ENCODE results near the gene NCKAP5. TPM values are rescaled to one million over a fixed set of nuclear protein-coding genes. Genes with fewer than 3 reads are reported as not detected.

NCKAP5 gene
- total and polyA plus RNA-seq, 2 of the 13 experiments (the other 11 are each of a cell fraction or from before 2014, with no cell fraction given): 0.01 TPM; not detected in 1

- no peak for TF ChIP-seq ZNF318 (CRISPR knock-in tag; IDR thresholded peaks at IDR 0.05)
- no peak for TF ChIP-seq ATF2 (CRISPR knock-in tag; IDR thresholded peaks at IDR 0.05)
- no peak for TF ChIP-seq ZNF121 (CRISPR knock-in tag; IDR thresholded peaks at IDR 0.05)
- TF ChIP-seq MTA3 (CRISPR knock-in tag; IDR thresholded peaks at IDR 0.05): no peak
- no peak for TF ChIP-seq TIGD3 (CRISPR knock-in tag; IDR thresholded peaks at IDR 0.05; ENCODE audit: borderline replicate concordance)
- TF ChIP-seq ZBED4 (CRISPR knock-in tag; IDR thresholded peaks at IDR 0.05; ENCODE audit: borderline replicate concordance): no peak
Observed at GRCh38 chr2:133525090-133525489, 43.2 kb downstream of the NCKAP5 start (continued).

Data from HepG2 (cell line).